ENCODE results near the gene TACO1.

The TACO1 gene

GRCh38 chr17:63600569-63601438, at the start of gene TACO1:
TACO1 (plus strand) TSS chr17:63600895; CDS start chr17:63601084, 189 bp downstream.
- DNase-seq (ENCODE audit: low read depth) = peak; percentile 68

DNA sequence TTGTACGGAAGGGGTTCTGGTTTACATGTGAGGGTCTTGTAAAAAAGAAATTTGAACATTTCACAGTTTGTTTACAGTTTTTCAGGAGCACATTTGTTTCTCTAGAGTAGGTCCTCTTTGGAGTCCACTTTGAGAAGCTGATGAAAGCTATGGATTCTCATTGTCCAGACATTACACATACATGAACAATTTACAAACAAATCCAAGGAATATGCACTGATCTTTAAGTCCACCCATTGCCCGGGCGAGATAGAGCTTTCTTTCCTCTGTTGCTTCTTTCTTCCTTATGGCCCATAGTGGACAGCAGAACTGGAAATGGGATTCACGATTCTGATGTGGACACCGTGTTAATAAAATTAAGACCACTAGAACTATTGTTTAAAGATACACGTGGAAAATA, 48.5 kb upstream of the TACO1 start:
- DNase-seq (ENCODE audit: low read depth) = no peak

DNA sequence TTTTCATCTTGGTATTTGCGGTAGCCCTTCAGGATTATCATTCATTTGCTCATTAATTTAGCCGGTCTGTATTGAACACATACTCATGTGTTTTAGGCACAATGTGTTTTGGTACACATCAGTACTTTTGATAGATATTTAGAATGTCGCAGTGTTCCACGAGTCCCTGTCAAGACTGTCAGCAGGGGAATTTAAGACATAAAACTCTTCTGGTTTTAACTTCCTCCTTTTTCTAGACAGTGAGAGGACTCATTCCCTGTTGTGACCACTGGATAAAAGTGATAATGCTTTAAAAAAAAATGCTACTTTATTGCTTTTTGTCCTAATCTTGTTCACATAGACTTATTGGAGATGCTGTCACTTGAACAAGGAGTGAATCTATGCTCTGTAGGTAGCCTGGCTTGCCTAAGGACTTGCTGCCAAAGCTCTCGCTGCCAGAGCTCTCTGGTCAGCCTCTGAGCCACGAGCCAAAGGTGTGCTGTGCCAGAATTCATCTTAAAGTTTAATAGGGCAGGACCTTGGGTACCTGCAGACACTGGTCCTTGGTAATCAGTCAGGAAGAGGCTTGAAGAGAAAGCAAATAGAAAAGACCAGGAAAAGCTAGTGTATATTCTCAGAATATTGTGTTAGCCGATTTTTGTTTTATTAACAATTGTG, 45.1 kb upstream of the TACO1 start:
- no peak for DNase-seq (ENCODE audit: low read depth)

GRCh38 chr17:63557416-63557815, 43.3 kb upstream of the TACO1 start:
- no peak for DNase-seq (ENCODE audit: low read depth)

- no peak for DNase-seq (ENCODE audit: low read depth)
Measured at GRCh38 chr17:63558441-63558840, 42.3 kb upstream of the TACO1 start.

DNA sequence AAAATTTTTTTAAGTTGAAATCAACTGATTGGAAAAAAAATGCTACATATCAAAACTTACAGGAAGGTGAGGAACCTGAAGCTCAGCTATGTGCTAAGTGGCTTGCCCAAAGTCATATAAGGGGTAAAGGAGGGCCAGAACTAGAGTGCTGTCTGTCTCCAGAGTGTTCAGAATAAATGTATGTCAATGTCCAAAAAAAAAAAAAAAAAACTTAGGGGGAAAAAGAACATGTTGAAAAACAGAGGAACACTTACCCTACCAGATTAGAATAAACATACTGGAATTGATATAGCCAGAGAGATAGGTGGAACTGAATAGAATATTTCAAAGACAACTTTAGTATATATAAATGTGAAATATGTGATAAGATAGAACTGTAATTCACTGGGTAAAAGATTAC, 38.9 kb upstream of the TACO1 start:
- DNase-seq (ENCODE audit: low read depth) = no peak

- DNase-seq (ENCODE audit: low read depth) = no peak
Measured at GRCh38 chr17:63563339-63563738, 37.4 kb upstream of the TACO1 start.

GRCh38 chr17:63564562-63564961, 36.1 kb upstream of the TACO1 start:
- no peak for DNase-seq (ENCODE audit: low read depth)

DNA sequence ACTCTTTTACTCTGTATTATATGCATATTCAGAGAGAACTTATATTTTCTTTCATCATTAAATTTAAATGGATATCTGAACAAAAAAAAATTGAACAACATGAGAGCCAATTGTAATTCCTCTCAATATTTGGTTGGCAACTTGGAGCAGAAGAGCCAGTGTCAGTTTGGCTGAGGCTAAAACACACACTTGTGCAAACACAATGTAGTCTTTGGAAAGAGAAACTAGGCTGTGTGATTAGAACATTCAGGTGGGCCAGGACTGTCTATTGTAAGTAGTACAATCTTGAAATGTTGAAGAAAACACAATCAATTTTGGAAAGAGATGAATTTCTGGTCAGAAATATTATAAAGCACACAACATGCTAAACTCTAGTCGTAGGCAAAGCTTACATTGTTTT, 33.5 kb upstream of the TACO1 start:
- DNase-seq (ENCODE audit: low read depth) = no peak

DNA sequence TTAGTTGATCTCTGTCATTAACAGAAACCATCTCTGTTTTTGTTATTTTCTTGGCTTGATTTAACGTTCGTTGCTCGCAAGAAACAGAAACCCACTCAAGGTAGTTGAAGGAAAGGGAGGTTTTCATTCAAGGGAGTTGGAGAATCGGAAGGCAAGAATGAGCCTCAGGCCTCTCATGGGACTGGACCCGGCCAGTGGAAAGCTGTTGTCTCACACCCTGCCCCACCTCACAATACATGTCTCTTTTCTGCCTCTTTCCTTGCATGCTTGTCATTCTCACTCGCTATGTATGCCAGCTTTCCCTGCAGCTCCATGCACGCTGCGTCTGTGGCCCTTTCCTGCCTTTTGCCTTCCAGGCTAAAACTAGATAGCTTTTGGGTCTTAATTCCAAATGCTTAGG, 32.1 kb upstream of the TACO1 start:
- no peak for DNase-seq (ENCODE audit: low read depth)

GRCh38 chr17:63571632-63572310, 28.9 kb upstream of the TACO1 start:
- no peak for DNase-seq (ENCODE audit: low read depth)

- DNase-seq (ENCODE audit: low read depth) = no peak
Measured at GRCh38 chr17:63573634-63574033, 27.1 kb upstream of the TACO1 start.

GRCh38 chr17:63578027-63578768, 22.5 kb upstream of the TACO1 start:
- DNase-seq (ENCODE audit: low read depth) = no peak

DNA sequence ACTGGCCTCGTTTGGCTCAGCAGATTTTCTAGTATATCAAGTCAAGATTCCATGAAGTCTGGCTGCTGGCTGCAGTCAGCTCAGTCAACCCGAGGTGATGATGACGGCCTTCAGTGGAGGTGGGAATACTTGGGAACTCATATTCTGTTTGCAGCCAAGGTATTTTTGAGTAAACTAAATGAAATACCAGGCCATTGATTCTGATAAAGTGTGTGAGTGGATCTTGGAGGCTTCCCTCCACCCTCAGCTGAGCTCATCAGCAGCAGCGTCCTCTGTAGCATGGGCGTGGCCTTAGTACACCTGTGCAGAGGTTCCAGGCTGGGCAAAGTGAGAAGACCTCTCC, 22.0 kb upstream of the TACO1 start:
- no peak for DNase-seq (ENCODE audit: low read depth)

GRCh38 chr17:63579633-63580032, 21.1 kb upstream of the TACO1 start:
- no peak for DNase-seq (ENCODE audit: low read depth)

DNA sequence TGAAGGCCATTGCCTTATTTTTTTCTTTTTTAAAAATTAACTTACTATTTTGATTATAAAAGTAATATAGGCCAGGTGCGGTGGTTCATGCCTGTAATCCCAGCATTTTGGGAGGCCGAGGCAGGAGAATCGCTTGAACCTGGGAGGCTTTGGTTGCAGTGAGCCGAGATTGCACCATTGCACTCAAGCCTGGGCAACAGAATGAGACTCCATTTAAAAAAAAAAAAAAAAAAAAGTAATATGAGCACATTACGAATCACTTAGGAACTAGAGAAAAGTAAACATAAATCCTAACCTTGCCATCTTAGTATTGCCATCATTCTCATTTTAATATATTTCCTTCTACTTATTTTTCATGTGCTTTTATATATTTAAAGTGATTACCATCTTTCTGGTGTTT, 12.9 kb upstream of the TACO1 start:
- DNase-seq (ENCODE audit: low read depth) = no peak

GRCh38 chr17:63588797-63589196, 11.9 kb upstream of the TACO1 start:
- no peak for DNase-seq (ENCODE audit: low read depth)

DNA sequence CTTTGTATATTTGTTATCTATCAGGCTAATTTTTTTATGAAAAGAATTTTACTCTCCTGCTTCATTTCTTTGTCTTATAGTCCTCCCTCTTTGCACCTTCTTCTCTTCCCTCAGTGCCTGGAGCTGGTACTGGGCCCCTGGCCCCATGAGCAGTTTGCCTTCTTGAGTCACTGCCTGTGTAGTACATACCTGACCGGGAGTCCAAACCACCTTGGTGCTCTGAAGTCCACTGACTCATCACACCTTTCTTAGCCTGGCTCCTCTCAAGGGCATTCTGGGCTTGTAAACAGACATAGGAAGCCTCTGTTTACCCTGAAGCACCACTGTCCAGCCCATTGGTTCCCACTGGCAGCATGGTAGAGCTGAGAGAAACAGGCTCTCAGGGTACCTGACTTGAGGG, 11.0 kb upstream of the TACO1 start:
- DNase-seq (ENCODE audit: low read depth) = no peak

DNA sequence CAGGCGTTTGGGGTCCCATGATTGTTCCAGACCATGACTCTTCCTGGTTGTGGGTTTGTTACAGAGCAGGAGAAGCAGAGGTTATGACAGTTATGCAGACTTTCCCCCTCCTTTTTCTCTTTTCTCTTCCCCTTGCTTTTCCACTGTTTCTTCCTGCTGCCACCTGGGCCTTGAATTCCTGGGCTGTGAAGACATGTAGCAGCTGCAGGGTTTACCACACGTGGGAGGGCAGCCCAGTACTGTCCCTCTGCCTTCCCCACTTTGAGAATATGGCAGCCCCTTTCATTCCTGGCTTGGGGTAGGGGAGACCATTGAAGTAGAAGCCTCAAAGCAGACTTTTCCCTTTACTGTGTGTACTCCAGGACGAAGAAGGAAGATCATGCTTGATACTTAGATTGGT, 7.9 kb upstream of the TACO1 start:
- no peak for DNase-seq (ENCODE audit: low read depth)

DNA sequence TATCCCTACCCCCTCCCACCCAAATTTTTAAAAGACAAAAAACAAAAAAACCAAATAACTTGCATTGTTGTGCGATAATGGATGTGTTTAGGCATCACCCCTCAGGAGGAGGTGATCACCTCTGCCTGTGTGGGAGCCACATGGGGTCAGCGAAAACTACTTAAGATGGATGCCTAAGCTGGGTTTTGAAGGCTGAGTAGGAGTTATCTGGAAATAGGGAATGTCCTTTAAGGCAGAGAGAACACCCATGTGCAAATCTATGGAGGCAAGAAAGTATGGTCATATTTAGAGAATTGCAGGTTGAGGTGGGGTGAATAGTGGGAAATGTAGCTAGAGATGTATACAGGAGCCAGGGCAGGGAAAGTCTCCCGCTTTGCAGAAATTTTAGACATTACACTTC, 5.6 kb upstream of the TACO1 start:
- no peak for DNase-seq (ENCODE audit: low read depth)

DNA sequence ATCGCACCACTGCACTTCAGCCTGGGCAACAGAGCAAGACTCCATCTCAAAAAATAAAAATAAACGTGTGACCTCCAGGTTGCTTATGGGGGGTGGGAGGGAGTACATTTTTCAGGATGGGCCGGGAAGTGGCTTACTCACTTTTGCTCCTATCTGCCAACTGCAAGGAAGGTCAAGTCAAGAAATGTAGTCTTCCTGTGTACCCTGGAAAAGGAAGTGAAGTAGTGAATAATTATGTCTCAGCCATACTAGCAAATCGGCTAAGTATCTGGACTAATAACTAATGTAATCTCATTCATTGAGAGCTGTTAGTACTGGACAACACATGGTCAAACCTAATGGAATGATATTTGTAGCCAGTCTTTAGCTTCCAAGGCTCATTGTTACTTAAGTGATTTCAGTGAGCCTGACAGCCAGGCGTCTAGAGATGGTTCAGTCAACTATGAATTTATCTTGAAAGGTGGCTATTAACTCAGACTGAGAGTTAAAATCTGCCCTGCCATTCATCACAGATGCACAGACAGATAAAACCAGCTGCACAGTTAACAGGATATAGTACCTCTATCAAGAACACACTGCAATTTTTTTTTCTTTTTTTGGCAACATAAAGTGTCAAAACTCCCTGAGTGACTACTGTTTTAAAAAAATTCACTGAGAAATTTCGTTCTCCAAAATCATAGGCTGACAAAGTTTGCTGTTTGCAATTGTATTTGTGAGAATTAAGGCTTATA, 3.7 kb upstream of the TACO1 start:
- no peak for DNase-seq (ENCODE audit: low read depth)

GRCh38 chr17:63598281-63598680, 2.4 kb upstream of the TACO1 start:
- DNase-seq (ENCODE audit: low read depth) = no peak
